Measurements from ENCODE around the gene ERMN.

GRCh38 chr2:157305723-157306110, 19.9 kb downstream of the ERMN start:
- no peak for TF ChIP-seq EZH2 (IDR thresholded peaks at IDR 0.05; ENCODE audit: borderline replicate concordance, insufficient read depth, low read depth, low read length, poor library complexity, severe bottlenecking)
- no peak for TF ChIP-seq CTCF (IDR thresholded peaks at IDR 0.05)
